ENCODE measurements around the gene DENND6A.

The DENND6A gene

DNA sequence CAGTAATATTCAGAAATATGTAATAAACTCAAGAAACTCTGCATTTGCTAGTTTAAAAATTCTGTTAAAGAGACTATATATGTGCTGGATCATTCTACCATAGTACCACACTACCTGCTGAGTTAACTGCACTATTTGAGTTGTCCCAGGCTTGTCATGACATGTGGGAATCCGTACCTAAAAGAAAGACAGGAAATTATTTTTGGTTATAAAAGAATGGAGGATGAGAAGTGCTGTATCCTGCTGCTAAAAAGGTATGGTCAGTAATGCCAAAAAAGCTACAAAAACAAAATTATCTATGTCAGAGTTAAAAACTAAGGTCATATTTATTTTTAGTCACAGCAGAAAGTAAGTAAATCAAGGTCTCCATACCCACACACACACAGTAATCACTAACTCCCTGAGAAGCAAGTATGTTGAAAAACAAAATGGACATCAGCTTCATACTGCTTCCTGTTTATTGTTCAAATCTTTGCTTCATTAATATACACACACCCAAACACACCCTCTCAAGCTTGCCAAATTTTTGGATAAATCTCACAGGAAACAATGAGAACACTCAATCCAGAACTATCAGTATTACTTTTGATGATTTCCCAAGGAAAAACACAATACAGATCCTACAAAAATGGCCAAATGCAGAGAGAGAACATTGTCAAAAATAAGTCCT is 33.7 kb downstream of the DENND6A start:
- H3K4me3 ChIP-seq (ENCODE audit: insufficient read depth, low read length, poor library complexity, severe bottlenecking) = no peak overlapping the region
- H4K20me1 ChIP-seq (ENCODE audit: low read depth, low read length) = no peaks in the 10 kb centered on the region; the same call in 1 of the 2 replicates
- no peak overlapping the region for H3K27ac ChIP-seq (ENCODE audit: low read depth, low read length)
- H3K4me2 ChIP-seq (ENCODE audit: low read depth, low read length, poor library complexity, severe bottlenecking) = no peak overlapping the region
- H2AFZ ChIP-seq (ENCODE audit: low read depth, low read length, severe bottlenecking) = no peak overlapping the region
- H3K9me3 ChIP-seq (ENCODE audit: insufficient read depth, low read length) = no peaks in the 10 kb centered on the region
- peaks cover 7% of the 10 kb centered on the region; the same call in 1 of the 2 replicates for H3F3A ChIP-seq (ENCODE audit: insufficient read depth)
- no peaks in the 10 kb centered on the region for H3K27me3 ChIP-seq (ENCODE audit: low read length)
- H3K36me3 ChIP-seq (ENCODE audit: low read length) = peaks cover 44% of the 10 kb centered on the region
- H3K9me2 ChIP-seq (replicated peaks; ENCODE audit: insufficient read depth, low read length) = no peaks in the 10 kb centered on the region
- TF ChIP-seq, protein P1, sequence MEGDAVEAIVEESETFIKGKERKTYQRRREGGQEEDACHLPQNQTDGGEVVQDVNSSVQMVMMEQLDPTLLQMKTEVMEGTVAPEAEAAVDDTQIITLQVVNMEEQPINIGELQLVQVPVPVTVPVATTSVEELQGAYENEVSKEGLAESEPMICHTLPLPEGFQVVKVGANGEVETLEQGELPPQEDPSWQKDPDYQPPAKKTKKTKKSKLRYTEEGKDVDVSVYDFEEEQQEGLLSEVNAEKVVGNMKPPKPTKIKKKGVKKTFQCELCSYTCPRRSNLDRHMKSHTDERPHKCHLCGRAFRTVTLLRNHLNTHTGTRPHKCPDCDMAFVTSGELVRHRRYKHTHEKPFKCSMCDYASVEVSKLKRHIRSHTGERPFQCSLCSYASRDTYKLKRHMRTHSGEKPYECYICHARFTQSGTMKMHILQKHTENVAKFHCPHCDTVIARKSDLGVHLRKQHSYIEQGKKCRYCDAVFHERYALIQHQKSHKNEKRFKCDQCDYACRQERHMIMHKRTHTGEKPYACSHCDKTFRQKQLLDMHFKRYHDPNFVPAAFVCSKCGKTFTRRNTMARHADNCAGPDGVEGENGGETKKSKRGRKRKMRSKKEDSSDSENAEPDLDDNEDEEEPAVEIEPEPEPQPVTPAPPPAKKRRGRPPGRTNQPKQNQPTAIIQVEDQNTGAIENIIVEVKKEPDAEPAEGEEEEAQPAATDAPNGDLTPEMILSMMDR (IDR thresholded peaks at IDR 0.05; ENCODE audit: insufficient read depth, low read length, poor library complexity, severe bottlenecking) = no peak
- TF ChIP-seq EZH2phosphoT487 (conservative IDR thresholded peaks at IDR 0.05; ENCODE audit: low read length) = no peak
- no peaks in the 10 kb centered on the region for H3K79me2 ChIP-seq (ENCODE audit: insufficient read depth, low read length)
- H3K9ac ChIP-seq (ENCODE audit: low read length) = no peak overlapping the region

DNA sequence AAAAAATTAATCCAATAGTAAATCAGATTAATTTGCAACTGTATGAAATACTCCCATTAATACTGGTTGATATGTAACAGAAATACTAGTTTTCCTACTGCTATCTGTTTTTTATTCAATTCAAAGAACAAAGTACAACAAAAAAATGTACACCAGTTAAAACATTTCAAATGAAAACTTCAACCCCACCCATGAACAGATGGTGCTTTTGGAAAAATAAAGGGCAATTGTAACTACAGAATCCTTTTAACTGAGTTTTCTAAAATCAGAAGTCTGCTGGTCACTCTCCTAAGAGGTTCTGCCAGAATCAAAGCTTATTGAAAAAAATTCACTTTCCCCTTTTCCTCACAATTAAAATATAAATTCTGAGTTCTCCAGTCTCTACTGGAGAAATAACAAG is 34.3 kb downstream of the DENND6A start:
- no peaks in the 10 kb centered on the region; the same call in 1 of the 2 replicates for H4K20me1 ChIP-seq (ENCODE audit: low read depth, low read length)
- TF ChIP-seq EZH2phosphoT487 (conservative IDR thresholded peaks at IDR 0.05; ENCODE audit: low read length) = no peak
- TF ChIP-seq, protein P1 (IDR thresholded peaks at IDR 0.05; ENCODE audit: insufficient read depth, low read length, poor library complexity, severe bottlenecking) = no peak
- no peak overlapping the region for H3K4me3 ChIP-seq (ENCODE audit: insufficient read depth, low read length, poor library complexity, severe bottlenecking)
- no peak overlapping the region for H3K9ac ChIP-seq (ENCODE audit: low read length)
- no peaks in the 10 kb centered on the region for H3K9me3 ChIP-seq (ENCODE audit: insufficient read depth, low read length)
- H3K27me3 ChIP-seq (ENCODE audit: low read length) = no peaks in the 10 kb centered on the region
- H3K27ac ChIP-seq (ENCODE audit: low read depth, low read length) = no peak overlapping the region
- peaks cover 42% of the 10 kb centered on the region for H3K36me3 ChIP-seq (ENCODE audit: low read length)
- H3K79me2 ChIP-seq (ENCODE audit: insufficient read depth, low read length) = no peaks in the 10 kb centered on the region
- peaks cover 7% of the 10 kb centered on the region; the same call in 1 of the 2 replicates for H3F3A ChIP-seq (ENCODE audit: insufficient read depth)
- no peaks in the 10 kb centered on the region for H3K9me2 ChIP-seq (replicated peaks; ENCODE audit: insufficient read depth, low read length)
- no peak overlapping the region for H2AFZ ChIP-seq (ENCODE audit: low read depth, low read length, severe bottlenecking)
- H3K4me2 ChIP-seq (ENCODE audit: low read depth, low read length, poor library complexity, severe bottlenecking) = no peak overlapping the region

DNA sequence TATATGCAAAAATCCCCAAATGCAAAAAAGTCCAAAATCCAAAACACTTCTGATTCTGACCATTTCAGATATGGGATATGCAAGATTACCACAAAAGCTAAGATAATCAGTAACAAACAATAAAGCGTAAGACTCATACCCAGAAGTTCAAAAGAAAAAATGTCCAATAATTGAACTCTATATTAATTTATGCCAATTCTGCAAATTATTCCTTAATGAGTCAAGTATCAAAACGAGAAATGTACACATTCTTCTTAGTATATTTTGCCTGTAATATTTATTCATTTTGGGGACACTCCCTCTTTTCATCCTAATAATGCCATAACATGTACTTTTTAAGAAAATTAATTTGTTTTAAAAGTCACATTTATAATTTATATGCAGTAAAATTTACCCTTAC is 37.1 kb downstream of the DENND6A start:
- H3K4me2 ChIP-seq (ENCODE audit: low read depth, low read length, poor library complexity, severe bottlenecking) = no peak overlapping the region
- no peaks in the 10 kb centered on the region for H3K27me3 ChIP-seq (ENCODE audit: low read length)
- H3F3A ChIP-seq (ENCODE audit: insufficient read depth) = no peaks in the 10 kb centered on the region
- H2AFZ ChIP-seq (ENCODE audit: low read depth, low read length, severe bottlenecking) = no peak overlapping the region
- no peaks in the 10 kb centered on the region; the same call in 1 of the 2 replicates for H4K20me1 ChIP-seq (ENCODE audit: low read depth, low read length)
- no peak overlapping the region for H3K9ac ChIP-seq (ENCODE audit: low read length)
- H3K79me2 ChIP-seq (ENCODE audit: insufficient read depth, low read length) = no peaks in the 10 kb centered on the region
- no peak overlapping the region for H3K27ac ChIP-seq (ENCODE audit: low read depth, low read length)
- no peaks in the 10 kb centered on the region for H3K9me3 ChIP-seq (ENCODE audit: insufficient read depth, low read length)
- TF ChIP-seq, protein P1 (IDR thresholded peaks at IDR 0.05; ENCODE audit: insufficient read depth, low read length, poor library complexity, severe bottlenecking) = no peak
- no peak for TF ChIP-seq EZH2phosphoT487 (conservative IDR thresholded peaks at IDR 0.05; ENCODE audit: low read length)
- no peak overlapping the region for H3K4me3 ChIP-seq (ENCODE audit: insufficient read depth, low read length, poor library complexity, severe bottlenecking)
- H3K9me2 ChIP-seq (replicated peaks; ENCODE audit: insufficient read depth, low read length) = no peaks in the 10 kb centered on the region
- H3K36me3 ChIP-seq (ENCODE audit: low read length) = peaks cover 33% of the 10 kb centered on the region; the same call in 1 of the 2 replicates
